PC-9 (cell line): Measurements from ENCODE around the gene FOXI3. TPM values are rescaled to one million over a fixed set of nuclear protein-coding genes. Genes with fewer than 3 reads are reported as not detected.

Source experiments
- BruUV-seq: library from RNA; stranded (reverse); fragments of 400-500 nt; replicated peaks from 2 replicates; lab custom pipeline; 2021; lab: Mats Ljungman, UMichigan
- CTCF ChIA-PET: fragments of 300-600 bp; sonication (Branson Sonifier 250); formaldehyde crosslinking; loops from one replicate; lab custom pipeline; 2022; ENCODE audit warnings: antibody characterized with exemption; lab: Charles Lee
- POLR2A ChIA-PET: fragments of 300-600 bp; sonication (Branson Sonifier 250); formaldehyde crosslinking; loops from one replicate; lab custom pipeline; 2022; ENCODE audit warnings: antibody characterized with exemption; ENCODE audit not compliant: unreplicated experiment; lab: Charles Lee
- DNase-seq, 2 experiments: peaks; one replicate each; pipeline versions ENCODE4 v3.0.0 to v3.0.0-alpha.2; 2015 to 2022; ENCODE audit warnings: mixed read lengths in 1 of 2
- H2AFZ ChIP-seq: fragments of 200-600 bp; sonication (generic); 2 replicates; pipeline ENCODE4 v1.8.1; 2017; ENCODE audit warnings: antibody characterized with exemption
- H3F3A ChIP-seq: fragments of 200-600 bp; sonication (generic); 2 replicates; pipeline ENCODE4 v1.8.1; 2017; ENCODE audit warnings: antibody characterized with exemption, mild to moderate bottlenecking, low read depth; ENCODE audit not compliant: insufficient read depth
- H3K27ac ChIP-seq: fragments of 200-600 bp; sonication (generic); 2 replicates; pipeline ENCODE4 v1.6.1; 2016; ENCODE audit warnings: mixed run types
- H3K27me3 ChIP-seq: fragments of 200-600 bp; sonication (generic); 2 replicates; pipeline ENCODE4 v1.6.1; 2016; ENCODE audit warnings: low read depth, mixed run types; ENCODE audit not compliant: insufficient read depth
- H3K36me3 ChIP-seq: fragments of 200-600 bp; sonication (generic); 2 replicates; pipeline ENCODE4 v1.6.1; 2016; ENCODE audit warnings: low read depth, mixed run types
- H3K4me1 ChIP-seq: fragments of 200-600 bp; sonication (generic); replicated peaks from 2 replicates; pipeline ENCODE4 v1.6.1; 2016; ENCODE audit warnings: mixed run types; ENCODE audit not compliant: insufficient read depth
- H3K4me2 ChIP-seq: fragments of 200-600 bp; sonication (generic); 2 replicates; pipeline ENCODE4 v1.6.1; 2017; ENCODE audit warnings: mixed run types
- H3K4me3 ChIP-seq: fragments of 200-600 bp; sonication (generic); 2 replicates; pipeline ENCODE4 v1.6.1; 2016; ENCODE audit warnings: mixed run types
- H3K79me2 ChIP-seq: fragments of 200-600 bp; sonication (generic); 2 replicates; pipeline ENCODE4 v1.6.1; 2017; ENCODE audit warnings: low read depth, mixed run types
- H3K9me2 ChIP-seq: fragments of 200-600 bp; sonication (generic); 2 replicates; pipeline ENCODE4 v1.8.1; 2017; ENCODE audit warnings: mild to moderate bottlenecking; ENCODE audit not compliant: insufficient read depth
- H3K9me3 ChIP-seq: fragments of 200-600 bp; sonication (generic); 2 replicates; pipeline ENCODE4 v1.8.1; 2016; ENCODE audit warnings: low read depth; ENCODE audit not compliant: insufficient read depth
- H4K20me1 ChIP-seq: fragments of 200-600 bp; sonication (generic); 2 replicates; pipeline ENCODE4 v1.8.1; 2017; ENCODE audit not compliant: insufficient read depth
- EZH2 ChIP-seq: fragments of 200-600 bp; sonication (generic); IDR thresholded peaks from 2 replicates; pipeline ENCODE4 v1.8.0; 2017; ENCODE audit warnings: antibody characterized with exemption, low read depth
- intact Hi-C: fragments of 100-400 bp; cut with micrococcal nuclease; formaldehyde crosslinking; loops from one replicate; pipeline ENCODE4 v1.10.0; 2022; ENCODE audit not compliant: unreplicated experiment
- total RNA-seq: library from RNA; stranded (reverse); gene quantifications from 2 replicates; pipeline ENCODE4 v1.2.3, GENCODE V29; 2021
- TF ChIP-seq, protein P1 (sequence below): fragments of 200-600 bp; sonication (generic); conservative IDR thresholded peaks from 2 replicates; pipeline ENCODE4 v1.6.1; 2017; ENCODE audit warnings: mixed run types, antibody characterized with exemption, mild to moderate bottlenecking, moderate library complexity

Gene FOXI3
- total RNA-seq, 1 experiment from 2014 or later: not detected

GRCh38 chr2:88398180-88398579 is 54.3 kb downstream of the FOXI3 start:
- no peak overlapping the region for H3K4me3 ChIP-seq
- TF ChIP-seq, protein P1, sequence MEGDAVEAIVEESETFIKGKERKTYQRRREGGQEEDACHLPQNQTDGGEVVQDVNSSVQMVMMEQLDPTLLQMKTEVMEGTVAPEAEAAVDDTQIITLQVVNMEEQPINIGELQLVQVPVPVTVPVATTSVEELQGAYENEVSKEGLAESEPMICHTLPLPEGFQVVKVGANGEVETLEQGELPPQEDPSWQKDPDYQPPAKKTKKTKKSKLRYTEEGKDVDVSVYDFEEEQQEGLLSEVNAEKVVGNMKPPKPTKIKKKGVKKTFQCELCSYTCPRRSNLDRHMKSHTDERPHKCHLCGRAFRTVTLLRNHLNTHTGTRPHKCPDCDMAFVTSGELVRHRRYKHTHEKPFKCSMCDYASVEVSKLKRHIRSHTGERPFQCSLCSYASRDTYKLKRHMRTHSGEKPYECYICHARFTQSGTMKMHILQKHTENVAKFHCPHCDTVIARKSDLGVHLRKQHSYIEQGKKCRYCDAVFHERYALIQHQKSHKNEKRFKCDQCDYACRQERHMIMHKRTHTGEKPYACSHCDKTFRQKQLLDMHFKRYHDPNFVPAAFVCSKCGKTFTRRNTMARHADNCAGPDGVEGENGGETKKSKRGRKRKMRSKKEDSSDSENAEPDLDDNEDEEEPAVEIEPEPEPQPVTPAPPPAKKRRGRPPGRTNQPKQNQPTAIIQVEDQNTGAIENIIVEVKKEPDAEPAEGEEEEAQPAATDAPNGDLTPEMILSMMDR: no peak
- no peak for TF ChIP-seq EZH2
- no peak for DNase-seq
- no peaks in the 10 kb centered on the region for H3K4me1 ChIP-seq
- no peaks in the 10 kb centered on the region for H3K79me2 ChIP-seq
- POLR2A ChIA-PET: no interaction called here
- no peaks in the 10 kb centered on the region for H3K36me3 ChIP-seq
- no peak overlapping the region for H2AFZ ChIP-seq
- CTCF ChIA-PET: no interaction called here
- H3K4me2 ChIP-seq: no peak overlapping the region
- H4K20me1 ChIP-seq: no peaks in the 10 kb centered on the region
- no peaks in the 10 kb centered on the region for H3K9me2 ChIP-seq
- H3K27me3 ChIP-seq: peaks cover 56% of the 10 kb centered on the region
- no peaks in the 10 kb centered on the region for H3K9me3 ChIP-seq
- intact Hi-C loops: no loop called here
- no peaks in the 10 kb centered on the region for H3F3A ChIP-seq
- H3K27ac ChIP-seq: no peak overlapping the region
- no TSS peak for BruUV-seq

Other genes with a start within 250 kb of the FOXI3 start
- gene EIF2AK3, start 174.8 kb upstream of the FOXI3 start, total RNA-seq: 8.8 and 12.1 TPM in 2 replicates
- gene RPIA, start 239.0 kb upstream of the FOXI3 start, total RNA-seq: 20.5 and 21.3 TPM in 2 replicates